Measurements from ENCODE around the gene BFSP1. TPM values are rescaled to one million over a fixed set of nuclear protein-coding genes. Genes with fewer than 3 reads are reported as not detected.

BFSP1 gene
- total RNA-seq, 5 donors from 2014 or later (not counting 1 experiment from before 2014, with no cell fraction given): 0.25 to 0.53 (median 0.30) TPM

- Histone ChIP-seq H3K4me3 (ENCODE audit: control insufficient read depth in 1 of 2, extremely low read depth in 1 of 2, low read length in 1 of 2) (no peak overlapping the region), H3K27me3 (replicated peaks in 1 of 2; ENCODE audit: control insufficient read depth in 2 of 2, extremely low read depth in 1 of 2, insufficient read depth in 2 of 2, low read length in 1 of 2) (peaks cover 0 to 6% of the 10 kb centered on the region in 2 experiments), H3K27ac (ENCODE audit: low read length) (no peak overlapping the region), H3K9me3 (no peaks in the 10 kb centered on the region), H3K36me3 (ENCODE audit: control insufficient read depth in 2 of 2, extremely low read depth in 1 of 2, insufficient read depth in 1 of 2, low read length in 1 of 2) (no peaks in the 10 kb centered on the region), H3K4me1 (ENCODE audit: control insufficient read depth in 1 of 2, extremely low read depth in 1 of 2, insufficient read depth in 2 of 2, low read length in 2 of 2) (peaks cover 0 to 28% of the 10 kb centered on the region in 2 experiments)
- CTCF ChIA-PET: interaction anchor here in 1 of 2 donors (0.7 to 1.2 kb wide), 2 partner anchors 9 to 25 kb away, joined by 4 to 8 read pairs; no protein-coding TSS in a partner anchor
- H3K9me3 Mint-ChIP-seq: no peaks in the 10 kb centered on the region
- no peak overlapping the region for H3K4me3 Mint-ChIP-seq
- no CpG with 5 or more reads among the region's 6 CpGs for WGBS (ENCODE audit: insufficient coverage)
- H3K4me1 Mint-ChIP-seq: peaks cover 9 to 25% (median 12%) of the 10 kb centered on the region in 3 donors
- no peaks in the 10 kb centered on the region for H3K36me3 Mint-ChIP-seq
- peak in 1 of 35 experiments; percentile 21 for DNase-seq
- POLR2A ChIA-PET: no interaction called here
- H3K27ac Mint-ChIP-seq: no peak overlapping the region
- no peak for ATAC-seq (replicated peaks in 1 of 4)
- H3K27me3 Mint-ChIP-seq: no peaks in the 10 kb centered on the region
Observed at GRCh38 chr20:17511401-17511800, 19.8 kb downstream of the BFSP1 start.

GRCh38 chr20:17510548-17510947 lies 20.6 kb downstream of the BFSP1 start:
- CTCF ChIA-PET: interaction anchor here in 1 of 2 donors (0.7 kb wide), 1 partner anchor 10 kb away, joined by 8 read pairs; no protein-coding TSS in a partner anchor
- Mint-ChIP-seq H3K27me3 (no peaks in the 10 kb centered on the region), H3K9me3 (no peaks in the 10 kb centered on the region), H3K27ac (no peak overlapping the region), H3K4me1 (peaks cover 15 to 32% (median 18%) of the 10 kb centered on the region in 3 donors), H3K36me3 (no peaks in the 10 kb centered on the region), H3K4me3 (no peak overlapping the region)
- no peak overlapping the region for H3K27ac ChIP-seq (ENCODE audit: low read length)
- 75% methylated on average over 4 of the region's 4 CpGs for WGBS (ENCODE audit: insufficient coverage)
- POLR2A ChIA-PET: no interaction called here
- H3K4me3 ChIP-seq (ENCODE audit: control insufficient read depth in 1 of 2, extremely low read depth in 1 of 2, low read length in 1 of 2): no peak overlapping the region
- no peak for ATAC-seq (replicated peaks in 1 of 4)
- peaks cover 0 to 6% of the 10 kb centered on the region in 2 experiments for H3K27me3 ChIP-seq (replicated peaks in 1 of 2; ENCODE audit: control insufficient read depth in 2 of 2, extremely low read depth in 1 of 2, insufficient read depth in 2 of 2, low read length in 1 of 2)
- no peaks in the 10 kb centered on the region for H3K9me3 ChIP-seq
- no peaks in the 10 kb centered on the region for H3K36me3 ChIP-seq (ENCODE audit: control insufficient read depth in 2 of 2, extremely low read depth in 1 of 2, insufficient read depth in 1 of 2, low read length in 1 of 2)
- DNase-seq: no peak
- peaks cover under 1 to 37% of the 10 kb centered on the region in 2 experiments for H3K4me1 ChIP-seq (ENCODE audit: control insufficient read depth in 1 of 2, extremely low read depth in 1 of 2, insufficient read depth in 2 of 2, low read length in 2 of 2)

- H3K27ac ChIP-seq (ENCODE audit: low read length): no peak overlapping the region
- no peaks in the 10 kb centered on the region for H3K9me3 ChIP-seq
- H3K36me3 Mint-ChIP-seq: no peaks in the 10 kb centered on the region
- WGBS (ENCODE audit: insufficient coverage): 96% methylated on average over 15 of the region's 18 CpGs
- no peak overlapping the region for H3K4me3 Mint-ChIP-seq
- H3K27me3 Mint-ChIP-seq: no peaks in the 10 kb centered on the region
- no peak overlapping the region for H3K4me3 ChIP-seq (ENCODE audit: control insufficient read depth in 1 of 2, extremely low read depth in 1 of 2, low read length in 1 of 2)
- ChIA-PET POLR2A (no interaction called here), CTCF (no interaction called here)
- H3K9me3 Mint-ChIP-seq: no peaks in the 10 kb centered on the region
- H3K36me3 ChIP-seq (ENCODE audit: control insufficient read depth in 2 of 2, extremely low read depth in 1 of 2, insufficient read depth in 1 of 2, low read length in 1 of 2): no peaks in the 10 kb centered on the region
- H3K27me3 ChIP-seq (replicated peaks in 1 of 2; ENCODE audit: control insufficient read depth in 2 of 2, extremely low read depth in 1 of 2, insufficient read depth in 2 of 2, low read length in 1 of 2): peaks cover 0 to 6% of the 10 kb centered on the region in 2 experiments
- peaks cover 7 to 54% of the 10 kb centered on the region in 2 experiments for H3K4me1 ChIP-seq (ENCODE audit: control insufficient read depth in 1 of 2, extremely low read depth in 1 of 2, insufficient read depth in 2 of 2, low read length in 2 of 2)
- no peak for DNase-seq
- H3K4me1 Mint-ChIP-seq: peaks cover 33 to 50% (median 35%) of the 10 kb centered on the region in 3 donors
- H3K27ac Mint-ChIP-seq: no peak overlapping the region
- no peak for ATAC-seq (replicated peaks in 1 of 4)
Observed at GRCh38 chr20:17508756-17509155, 22.4 kb downstream of the BFSP1 start.

- ATAC-seq (replicated peaks in 1 of 4): no peak
- H3K9me3 Mint-ChIP-seq: no peaks in the 10 kb centered on the region
Observed at GRCh38 chr20:17507531-17507930, 23.6 kb downstream of the BFSP1 start.

GRCh38 chr20:17507032-17507431 lies 24.1 kb downstream of the BFSP1 start:
- CTCF ChIA-PET: interaction anchor here (0.6 to 0.9 kb wide), 3 partner anchors 16 to 786 kb away, joined by 3 to 9 read pairs (median 6); no protein-coding TSS in a partner anchor
- Histone ChIP-seq H3K27ac (ENCODE audit: low read length) (no peak overlapping the region), H3K4me1 (ENCODE audit: control insufficient read depth in 1 of 2, extremely low read depth in 1 of 2, insufficient read depth in 2 of 2, low read length in 2 of 2) (peaks cover 9 to 58% of the 10 kb centered on the region in 2 experiments)

More at GRCh38 chr20:17507531-17507930, 23.6 kb downstream of the BFSP1 start:
- H3K9me3 ChIP-seq: no peaks in the 10 kb centered on the region
- Mint-ChIP-seq H3K27ac (peak overlapping the region in 1 of 2 donors; percentile 0), H3K4me1 (peaks cover 38 to 56% (median 40%) of the 10 kb centered on the region in 3 donors), H3K36me3 (no peaks in the 10 kb centered on the region), H3K27me3 (no peaks in the 10 kb centered on the region), H3K4me3 (no peak overlapping the region)
- CTCF ChIA-PET: no interaction called here
- no peak overlapping the region for H3K4me3 ChIP-seq (ENCODE audit: control insufficient read depth in 1 of 2, extremely low read depth in 1 of 2, low read length in 1 of 2)
- peaks cover 0 to 6% of the 10 kb centered on the region in 2 experiments for H3K27me3 ChIP-seq (replicated peaks in 1 of 2; ENCODE audit: control insufficient read depth in 2 of 2, extremely low read depth in 1 of 2, insufficient read depth in 2 of 2, low read length in 1 of 2)
- peaks cover 9 to 60% of the 10 kb centered on the region in 2 experiments for H3K4me1 ChIP-seq (ENCODE audit: control insufficient read depth in 1 of 2, extremely low read depth in 1 of 2, insufficient read depth in 2 of 2, low read length in 2 of 2)
- POLR2A ChIA-PET: no interaction called here
- DNase-seq: no peak
- H3K27ac ChIP-seq (ENCODE audit: low read length): no peak overlapping the region
- 62% methylated on average over 1 of the region's 5 CpGs for WGBS (ENCODE audit: insufficient coverage)
- no peaks in the 10 kb centered on the region for H3K36me3 ChIP-seq (ENCODE audit: control insufficient read depth in 2 of 2, extremely low read depth in 1 of 2, insufficient read depth in 1 of 2, low read length in 1 of 2)

GRCh38 chr20:17505636-17506517 lies 25.3 kb downstream of the BFSP1 start:
- Mint-ChIP-seq H3K27ac (peak overlapping the region; percentile 83 to 90), H3K9me3 (no peaks in the 10 kb centered on the region), H3K36me3 (no peaks in the 10 kb centered on the region), H3K4me3 (peak overlapping the region; percentile 86 to 88 (median 88)), H3K27me3 (no peaks in the 10 kb centered on the region), H3K4me1 (peaks cover 31 to 45% (median 31%) of the 10 kb centered on the region in 3 donors)
- Histone ChIP-seq H3K27me3 (replicated peaks in 1 of 2; ENCODE audit: control insufficient read depth in 2 of 2, extremely low read depth in 1 of 2, insufficient read depth in 2 of 2, low read length in 1 of 2) (no peaks in the 10 kb centered on the region), H3K36me3 (ENCODE audit: control insufficient read depth in 2 of 2, extremely low read depth in 1 of 2, insufficient read depth in 1 of 2, low read length in 1 of 2) (no peaks in the 10 kb centered on the region), H3K27ac (ENCODE audit: low read length) (peak overlapping the region; percentile 48), H3K4me1 (ENCODE audit: control insufficient read depth in 1 of 2, extremely low read depth in 1 of 2, insufficient read depth in 2 of 2, low read length in 2 of 2) (peaks cover 9 to 48% of the 10 kb centered on the region in 2 experiments), H3K9me3 (no peaks in the 10 kb centered on the region), H3K4me3 (ENCODE audit: control insufficient read depth in 1 of 2, extremely low read depth in 1 of 2, low read length in 1 of 2) (peak overlapping the region in 1 of 2 donors; percentile 53)
- DNase-seq (peak in 15 of 35 experiments; percentile 9 to 55 (median 24)), ATAC-seq (replicated peaks in 1 of 4) (peak; percentile 9 to 30 (median 22))
- ChIA-PET POLR2A (interaction anchor here in 1 of 2 donors (0.6 to 0.7 kb wide), 3 partner anchors 71 to 839 kb away, joined by 3 to 6 read pairs (median 4); no protein-coding TSS in a partner anchor), CTCF (interaction anchor here (0.6 to 2.6 kb wide), 17 partner anchors 17 to 1162 kb away, joined by 3 to 19 read pairs (median 4); partner anchors contain the start of gene RRBP1 (in 1 of the 2))
- 50% methylated on average over 11 of the region's 19 CpGs for WGBS (ENCODE audit: insufficient coverage)

More at GRCh38 chr20:17507032-17507431, 24.1 kb downstream of the BFSP1 start:
- H3K4me1 Mint-ChIP-seq: peaks cover 38 to 55% (median 40%) of the 10 kb centered on the region in 3 donors
- Histone ChIP-seq H3K36me3 (ENCODE audit: control insufficient read depth in 2 of 2, extremely low read depth in 1 of 2, insufficient read depth in 1 of 2, low read length in 1 of 2) (no peaks in the 10 kb centered on the region), H3K27me3 (replicated peaks in 1 of 2; ENCODE audit: control insufficient read depth in 2 of 2, extremely low read depth in 1 of 2, insufficient read depth in 2 of 2, low read length in 1 of 2) (peaks cover 0 to 2% of the 10 kb centered on the region in 2 experiments), H3K9me3 (no peaks in the 10 kb centered on the region), H3K4me3 (ENCODE audit: control insufficient read depth in 1 of 2, extremely low read depth in 1 of 2, low read length in 1 of 2) (no peak overlapping the region)
- H3K4me3 Mint-ChIP-seq: no peak overlapping the region
- peak overlapping the region in 1 of 2 donors; percentile 0 for H3K27ac Mint-ChIP-seq
- no peaks in the 10 kb centered on the region for H3K9me3 Mint-ChIP-seq
- H3K27me3 Mint-ChIP-seq: no peaks in the 10 kb centered on the region
- no CpG with 5 or more reads among the region's 2 CpGs for WGBS (ENCODE audit: insufficient coverage)
- no peaks in the 10 kb centered on the region for H3K36me3 Mint-ChIP-seq
- ATAC-seq (replicated peaks in 1 of 4) (no peak), DNase-seq (no peak)
- POLR2A ChIA-PET: interaction anchor here in 1 of 2 donors (0.6 kb wide), 1 partner anchor 838 kb away, joined by 6 read pairs; no protein-coding TSS in a partner anchor
